Measurements from ENCODE around the gene FAM3D.

DNA sequence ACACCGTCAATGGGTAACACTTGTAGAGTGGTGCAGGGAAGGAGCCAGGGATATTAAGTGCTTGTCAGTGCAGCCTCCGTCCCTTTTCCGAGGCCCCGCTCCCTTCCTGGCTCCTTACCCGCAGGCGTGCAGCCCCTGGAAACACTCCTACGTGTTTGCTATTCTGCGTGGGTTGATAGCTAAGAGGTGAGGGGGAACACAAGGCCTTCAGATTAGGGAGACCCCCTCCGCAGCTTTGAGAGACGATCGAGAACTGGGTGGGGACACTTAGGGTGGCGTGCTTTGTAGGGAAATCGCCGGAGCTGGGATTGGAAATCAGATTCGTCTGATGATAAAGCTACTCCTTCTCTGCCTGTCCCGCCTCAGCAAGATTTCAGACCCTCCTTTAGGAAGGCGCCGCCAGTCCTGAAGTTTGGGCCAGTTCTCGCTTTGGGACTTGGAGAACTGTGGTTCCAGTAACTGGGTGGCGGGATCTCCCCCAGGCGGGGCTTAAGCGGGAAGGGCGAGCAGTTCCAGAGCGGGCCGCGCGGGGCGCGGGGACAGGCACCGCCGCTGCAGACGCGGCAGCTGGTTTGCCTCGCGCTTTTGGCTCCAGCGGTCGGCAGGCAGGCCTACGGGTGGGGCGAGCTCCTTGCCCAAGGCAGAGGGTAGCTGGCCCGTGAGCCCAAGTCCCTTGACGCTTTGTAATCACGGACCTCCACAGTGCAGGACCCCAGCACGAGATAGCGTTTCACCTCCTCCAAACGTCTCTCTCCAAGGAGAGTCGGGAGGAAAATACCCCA, 81.4 kb downstream of the FAM3D start:
- no peak for TF ChIP-seq FOXK2 (conservative IDR thresholded peaks at IDR 0.05 in 1 of 2, IDR thresholded peaks at IDR 0.05 in 1 of 2; ENCODE audit: low read depth in 2 of 2)
- TF ChIP-seq NR3C1 (CRISPR knock-in tag; IDR thresholded peaks at IDR 0.05), result no peak
- no peak for TF ChIP-seq KLF10 (CRISPR knock-in tag; IDR thresholded peaks at IDR 0.05)

All from K562 (cell line).